Esophagus muscularis mucosa (tissue), 4 donors: ENCODE measurements around the gene SOX11. TPM values are rescaled to one million over a fixed set of nuclear protein-coding genes. Genes with fewer than 3 reads are reported as not detected.

Experiments
- DNase-seq: peaks from one replicate; pipeline ENCODE4 v3.0.0-alpha.2; 2017; ENCODE audit errors: extremely low spot score
- H3K27ac ChIP-seq, 4 donors: fragments of 200-600 bp; sonication (generic); replicated peaks in 1 of 4; 1 replicate in 3 of 4; 2 replicates in 1 of 4; pipeline ENCODE4 v1.5.1; 2016 to 2019; ENCODE audit warnings: mild to moderate bottlenecking in 1 of 4
- H3K27me3 ChIP-seq, 4 donors: fragments of 200-600 bp; sonication (generic); one replicate each; pipeline versions ENCODE4 v1.5.1 to v1.6.0; 2016 to 2019
- H3K36me3 ChIP-seq, 4 donors: fragments of 200-600 bp; sonication (generic); one replicate each; pipeline ENCODE4 v1.5.1; 2016 to 2019
- H3K4me1 ChIP-seq, 4 donors: fragments of 200-600 bp; sonication (generic); one replicate each; pipeline ENCODE4 v1.5.1; 2016 to 2019
- H3K4me3 ChIP-seq, 4 donors: fragments of 200-600 bp; sonication (generic); 1 replicate in 2 of 4; 2 replicates in 2 of 4; pipeline ENCODE4 v1.5.1; 2016 to 2019; ENCODE audit warnings: mild to moderate bottlenecking in 4 of 4, moderate library complexity in 1 of 4
- H3K9me3 ChIP-seq, 4 donors: fragments of 200-600 bp; sonication (generic); 1 replicate in 3 of 4; 2 replicates in 1 of 4; pipeline ENCODE4 v1.5.1; 2016 to 2019
- EP300 ChIP-seq: sonication (generic); formaldehyde crosslinking; IDR thresholded peaks from one replicate; pipeline ENCODE4 v1.6.1; 2017; ENCODE audit warnings: antibody characterized with exemption
- POLR2A ChIP-seq: fragments of 450-650 bp; IDR thresholded peaks from one replicate; pipeline ENCODE4 v1.6.1; 2017; ENCODE audit warnings: antibody characterized with exemption, moderate library complexity, mild to moderate bottlenecking, low read depth
- POLR2AphosphoS5 ChIP-seq, 2 donors: sonication (generic); formaldehyde crosslinking; IDR thresholded peaks; one replicate each; pipeline ENCODE4 v1.6.1; 2017; ENCODE audit warnings: antibody characterized with exemption in 2 of 2
- WGBS: methylation state at CpG from one replicate; pipeline ENCODE4 v1.1.5; 2018; 5-methylcytosine and 5-hydroxymethylcytosine counted together
- intact Hi-C: fragments of 100-400 bp; cut with DNase I; formaldehyde crosslinking; loops from one replicate; pipeline ENCODE4 v1.15.1; 2023
- total RNA-seq, 4 donors: library from RNA; depleted of rRNA; stranded (reverse); fragments of >200 nt; gene quantifications; one replicate each; pipeline versions ENCODE4 v1.1.0 to v1.2.1, GENCODE V29; 2016
- TF ChIP-seq, protein P1 (sequence below), 3 experiments: fragments of 200-600 bp in 2 of 3; fragments of 450-650 bp in 1 of 3; sonication (generic) in 2 of 3; IDR thresholded peaks; one replicate each; pipeline ENCODE4 v1.5.1; 2017 to 2019; ENCODE audit warnings: antibody characterized with exemption in 3 of 3, mild to moderate bottlenecking in 2 of 3, moderate library complexity in 1 of 3

The SOX11 gene
- total RNA-seq, 4 donors from 2014 or later = 0.29 to 0.97 (median 0.46) TPM

DNA sequence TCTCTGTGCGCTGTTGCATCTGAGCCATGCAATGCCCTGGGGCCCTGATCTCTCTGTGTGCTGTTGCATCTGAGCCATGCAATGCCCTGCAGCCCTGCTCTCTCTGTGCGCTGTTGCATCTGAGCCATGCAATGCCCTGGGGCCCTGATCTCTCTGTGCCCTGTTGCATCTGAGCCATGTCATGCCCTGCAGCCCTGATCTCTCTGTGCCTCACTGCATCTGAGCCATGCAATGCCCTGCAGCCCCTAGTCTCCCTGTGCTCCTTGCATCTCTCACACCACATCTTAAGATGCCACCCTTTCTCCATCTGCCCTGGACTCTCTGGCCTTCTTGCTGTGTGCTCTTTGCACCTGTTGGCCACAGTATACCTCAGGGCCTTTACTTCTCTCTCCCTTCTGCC, 56.2 kb downstream of the SOX11 start:
- no peak for DNase-seq
- Histone ChIP-seq H3K4me3 (no peak overlapping the region), H3K9me3 (no peaks in the 10 kb centered on the region), H3K27me3 (peaks cover 0 to 3% (median 0%) of the 10 kb centered on the region in 4 donors), H3K4me1 (no peaks in the 10 kb centered on the region), H3K27ac (no peak overlapping the region), H3K36me3 (no peaks in the 10 kb centered on the region)
- intact Hi-C loops = no loop called here
- no CpG with 5 or more reads among the region's 2 CpGs for WGBS
- TF ChIP-seq EP300 = no peak
- no peak for TF ChIP-seq POLR2AphosphoS5 (IDR thresholded peaks at IDR 0.05)
- no peak for TF ChIP-seq POLR2A
- TF ChIP-seq, protein P1, sequence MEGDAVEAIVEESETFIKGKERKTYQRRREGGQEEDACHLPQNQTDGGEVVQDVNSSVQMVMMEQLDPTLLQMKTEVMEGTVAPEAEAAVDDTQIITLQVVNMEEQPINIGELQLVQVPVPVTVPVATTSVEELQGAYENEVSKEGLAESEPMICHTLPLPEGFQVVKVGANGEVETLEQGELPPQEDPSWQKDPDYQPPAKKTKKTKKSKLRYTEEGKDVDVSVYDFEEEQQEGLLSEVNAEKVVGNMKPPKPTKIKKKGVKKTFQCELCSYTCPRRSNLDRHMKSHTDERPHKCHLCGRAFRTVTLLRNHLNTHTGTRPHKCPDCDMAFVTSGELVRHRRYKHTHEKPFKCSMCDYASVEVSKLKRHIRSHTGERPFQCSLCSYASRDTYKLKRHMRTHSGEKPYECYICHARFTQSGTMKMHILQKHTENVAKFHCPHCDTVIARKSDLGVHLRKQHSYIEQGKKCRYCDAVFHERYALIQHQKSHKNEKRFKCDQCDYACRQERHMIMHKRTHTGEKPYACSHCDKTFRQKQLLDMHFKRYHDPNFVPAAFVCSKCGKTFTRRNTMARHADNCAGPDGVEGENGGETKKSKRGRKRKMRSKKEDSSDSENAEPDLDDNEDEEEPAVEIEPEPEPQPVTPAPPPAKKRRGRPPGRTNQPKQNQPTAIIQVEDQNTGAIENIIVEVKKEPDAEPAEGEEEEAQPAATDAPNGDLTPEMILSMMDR (IDR thresholded peaks at IDR 0.05) = no peak

DNA sequence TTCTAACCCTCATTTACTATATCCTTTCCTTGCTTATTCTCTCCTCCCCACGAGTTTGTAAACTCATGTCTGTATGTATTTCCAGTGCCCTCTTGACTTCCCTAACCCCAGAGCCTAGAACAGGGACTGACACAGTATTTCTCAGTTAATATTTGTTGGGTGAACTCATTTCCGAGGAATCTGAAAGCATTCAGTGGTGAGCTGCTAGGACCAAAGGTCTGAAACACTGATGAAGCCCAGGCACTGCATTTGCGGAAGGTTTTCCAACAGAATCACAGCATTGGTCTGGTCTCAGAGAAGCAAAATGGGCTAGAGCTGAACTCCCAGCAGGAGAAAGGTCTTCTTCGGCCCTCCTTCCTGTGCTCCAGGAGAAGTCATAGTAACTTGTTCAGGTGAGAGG, 56.8 kb downstream of the SOX11 start:
- WGBS = 84% methylated on average over 4 of the region's 4 CpGs
- no peak overlapping the region for H3K27ac ChIP-seq
- no peaks in the 10 kb centered on the region for H3K9me3 ChIP-seq
- intact Hi-C loops = no loop called here
- no peaks in the 10 kb centered on the region for H3K36me3 ChIP-seq
- peaks cover 0 to 3% (median 0%) of the 10 kb centered on the region in 4 donors for H3K27me3 ChIP-seq
- no peak overlapping the region for H3K4me3 ChIP-seq
- H3K4me1 ChIP-seq = no peaks in the 10 kb centered on the region
- no peak for TF ChIP-seq POLR2A
- no peak for TF ChIP-seq POLR2AphosphoS5 (IDR thresholded peaks at IDR 0.05)
- TF ChIP-seq, protein P1 (IDR thresholded peaks at IDR 0.05) = no peak
- TF ChIP-seq EP300 = no peak
- no peak for DNase-seq

DNA sequence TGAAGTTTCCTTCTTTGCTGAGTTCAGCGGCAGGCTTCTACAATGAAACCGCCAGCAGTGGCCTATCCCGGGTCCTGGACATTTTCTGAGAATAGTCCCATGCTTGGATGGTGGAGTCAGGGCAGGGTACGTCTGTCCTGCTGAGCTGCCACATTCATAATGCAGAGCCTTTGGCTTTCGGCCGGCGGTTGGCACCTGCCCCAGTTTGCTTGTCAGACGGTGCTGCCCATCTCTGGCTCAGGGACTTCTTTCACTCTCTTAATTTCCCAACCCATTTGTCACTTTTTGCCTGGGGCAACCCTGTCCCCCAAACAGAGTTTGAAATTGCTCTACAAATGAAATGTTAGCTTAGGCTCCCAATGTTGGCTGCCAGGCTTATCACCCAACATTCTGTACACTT, 57.2 kb downstream of the SOX11 start:
- 62% methylated on average over 8 of the region's 8 CpGs for WGBS
- H3K36me3 ChIP-seq = no peaks in the 10 kb centered on the region

More for the DNA sequence above, 57.2 kb downstream of the SOX11 start:
- TF ChIP-seq POLR2AphosphoS5 (IDR thresholded peaks at IDR 0.05) = no peak
- TF ChIP-seq, protein P1 (IDR thresholded peaks at IDR 0.05) = no peak
- TF ChIP-seq POLR2A = no peak
- no peak for TF ChIP-seq EP300
- no peaks in the 10 kb centered on the region for H3K9me3 ChIP-seq
- no peaks in the 10 kb centered on the region for H3K4me1 ChIP-seq
- no peak for DNase-seq
- H3K4me3 ChIP-seq = no peak overlapping the region
- intact Hi-C loops = no loop called here
- H3K27ac ChIP-seq = no peak overlapping the region
- peaks cover 0 to 3% (median 0%) of the 10 kb centered on the region in 4 donors for H3K27me3 ChIP-seq
